Mucosa of descending colon (tissue), 3 donors: Measurements from ENCODE around the gene ZNF100. TPM values are rescaled to one million over a fixed set of nuclear protein-coding genes. Genes with fewer than 3 reads are reported as not detected.

Experiments used
- ATAC-seq: fragments of 200-7000 bp; cut with Tn5 transposase; one replicate; pipeline ENCODE4 v1.9.1; 2020; ENCODE audit warnings: mild to moderate bottlenecking, moderate library complexity
- DNase-seq, 3 donors: peaks; one replicate each; pipeline ENCODE4 v3.0.0-alpha.2; 2020
- H3K36me3 ChIP-seq: fragments of 200-600 bp; one replicate; pipeline ENCODE4 v1.8.0; 2021; ENCODE audit warnings: low read depth, mild to moderate bottlenecking
- H3K4me1 ChIP-seq: fragments of 200-600 bp; one replicate; pipeline ENCODE4 v1.8.0; 2021; ENCODE audit warnings: low read depth, mild to moderate bottlenecking
- H3K4me3 ChIP-seq: fragments of 200-600 bp; one replicate; pipeline ENCODE4 v1.8.0; 2021; ENCODE audit warnings: mild to moderate bottlenecking
- H3K9me3 ChIP-seq: fragments of 200-600 bp; one replicate; pipeline ENCODE4 v1.8.0; 2021; ENCODE audit warnings: mild to moderate bottlenecking
- intact Hi-C, 2 donors: fragments of 100-400 bp; cut with DNase I in 1 of 2; cut with micrococcal nuclease in 1 of 2; formaldehyde crosslinking; loops; one replicate each; pipeline versions ENCODE4 v1.11.0 to v1.11.1; 2022; cut with DNase I, micrococcal nuclease
- total RNA-seq, 3 donors: library from RNA; stranded (reverse); fragmentation: NEBNext Ultra II Directional in 2 of 3; extraction: Animal tissue kit (Norgen Biotek cat#: 25700) in 2 of 3; gene quantifications; one replicate each; pipeline versions ENCODE4 v1.2.1 to v1.2.4, GENCODE V29; 2021 to 2023
- TF ChIP-seq, protein P1 (sequence below): fragments of 200-600 bp; IDR thresholded peaks from one replicate; pipeline ENCODE4 v1.8.0; 2022; ENCODE audit warnings: antibody characterized with exemption, mild to moderate bottlenecking
- donor health status: DM: no; HTN: no; CAD: no; lungs with moderate emphysema.
- donor health status: DM: no; HTN: no; CAD: no.
- donor health status: DM: no; HTN: yes; CAD: no.

The ZNF100 gene
- total RNA-seq, 3 donors from 2014 or later = 6.3 to 13.3 (median 10.9) TPM

DNA sequence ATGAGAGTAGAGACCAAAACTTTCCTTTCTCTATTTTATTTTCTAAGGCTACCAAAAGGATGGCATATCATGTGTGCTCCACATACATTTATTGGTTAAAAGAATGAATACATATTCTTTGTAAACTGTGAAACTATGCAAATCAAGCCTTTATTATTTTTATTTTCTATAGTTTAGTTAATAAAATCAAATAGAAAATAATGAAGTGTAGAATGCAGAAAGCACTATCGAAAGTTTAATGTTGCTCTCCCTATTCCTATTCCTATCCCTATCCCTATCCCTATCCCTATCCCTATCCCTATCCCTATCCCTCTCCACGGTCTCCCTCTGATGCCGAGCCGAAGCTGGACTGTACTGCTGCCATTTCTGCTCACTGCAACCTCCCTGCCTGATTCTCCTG, 60.3 kb downstream of the ZNF100 start:
- TF ChIP-seq, protein P1, sequence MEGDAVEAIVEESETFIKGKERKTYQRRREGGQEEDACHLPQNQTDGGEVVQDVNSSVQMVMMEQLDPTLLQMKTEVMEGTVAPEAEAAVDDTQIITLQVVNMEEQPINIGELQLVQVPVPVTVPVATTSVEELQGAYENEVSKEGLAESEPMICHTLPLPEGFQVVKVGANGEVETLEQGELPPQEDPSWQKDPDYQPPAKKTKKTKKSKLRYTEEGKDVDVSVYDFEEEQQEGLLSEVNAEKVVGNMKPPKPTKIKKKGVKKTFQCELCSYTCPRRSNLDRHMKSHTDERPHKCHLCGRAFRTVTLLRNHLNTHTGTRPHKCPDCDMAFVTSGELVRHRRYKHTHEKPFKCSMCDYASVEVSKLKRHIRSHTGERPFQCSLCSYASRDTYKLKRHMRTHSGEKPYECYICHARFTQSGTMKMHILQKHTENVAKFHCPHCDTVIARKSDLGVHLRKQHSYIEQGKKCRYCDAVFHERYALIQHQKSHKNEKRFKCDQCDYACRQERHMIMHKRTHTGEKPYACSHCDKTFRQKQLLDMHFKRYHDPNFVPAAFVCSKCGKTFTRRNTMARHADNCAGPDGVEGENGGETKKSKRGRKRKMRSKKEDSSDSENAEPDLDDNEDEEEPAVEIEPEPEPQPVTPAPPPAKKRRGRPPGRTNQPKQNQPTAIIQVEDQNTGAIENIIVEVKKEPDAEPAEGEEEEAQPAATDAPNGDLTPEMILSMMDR = no peak
- Histone ChIP-seq H3K4me1 (no peaks in the 10 kb centered on the region), H3K9me3 (peaks cover 2% of the 10 kb centered on the region), H3K36me3 (no peaks in the 10 kb centered on the region), H3K4me3 (no peak overlapping the region)
- ATAC-seq = no peak
- DNase-seq = no peak
- intact Hi-C loops = no loop called here

DNA sequence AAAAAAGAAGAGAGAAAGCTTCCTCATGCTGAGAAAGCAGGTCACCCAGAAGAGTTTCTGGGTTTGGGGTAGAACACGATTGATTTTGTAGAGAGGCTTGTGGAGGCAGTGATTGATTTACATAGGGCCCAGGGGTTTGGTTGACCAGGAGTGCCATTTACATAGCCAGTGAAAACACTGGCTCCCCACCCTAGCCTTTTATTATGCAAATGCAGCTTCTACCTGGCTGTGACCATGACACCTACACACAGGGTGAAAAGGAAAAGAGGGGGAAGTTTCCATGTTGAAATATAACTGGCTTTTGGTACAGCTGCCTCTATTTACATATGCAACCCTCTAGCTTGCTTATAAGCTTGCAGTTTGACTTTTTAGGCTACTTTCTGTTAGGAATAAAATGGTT, 62.0 kb downstream of the ZNF100 start:
- TF ChIP-seq, protein P1 = no peak
- Histone ChIP-seq H3K36me3 (no peaks in the 10 kb centered on the region), H3K9me3 (peaks cover 2% of the 10 kb centered on the region), H3K4me3 (no peak overlapping the region), H3K4me1 (no peaks in the 10 kb centered on the region)
- intact Hi-C loops = no loop called here
- DNase-seq (no peak), ATAC-seq (no peak)

DNA sequence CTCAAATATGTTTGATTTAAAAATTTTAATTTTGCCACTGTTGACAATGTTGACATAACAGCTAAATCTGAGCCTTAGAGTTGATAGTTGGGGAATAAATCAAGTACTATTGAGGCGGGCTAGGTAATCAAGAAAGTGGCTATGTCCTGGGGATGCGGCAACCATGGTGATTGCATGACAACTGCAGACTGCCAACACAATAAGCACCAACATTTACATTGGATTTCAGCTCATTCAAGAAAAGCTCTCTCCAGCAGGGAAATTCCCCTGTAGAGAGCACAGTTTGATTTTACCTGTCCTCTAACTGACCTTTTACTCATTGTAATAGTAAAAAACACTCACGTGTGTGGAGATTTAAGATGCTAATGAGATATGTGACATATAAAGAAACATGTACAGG, 63.1 kb downstream of the ZNF100 start:
- Histone ChIP-seq H3K4me1 (no peaks in the 10 kb centered on the region), H3K9me3 (peaks cover 2% of the 10 kb centered on the region), H3K36me3 (no peaks in the 10 kb centered on the region), H3K4me3 (no peak overlapping the region)
- intact Hi-C loops = no loop called here
- DNase-seq = no peak
- TF ChIP-seq, protein P1 = no peak
- ATAC-seq = no peak

DNA sequence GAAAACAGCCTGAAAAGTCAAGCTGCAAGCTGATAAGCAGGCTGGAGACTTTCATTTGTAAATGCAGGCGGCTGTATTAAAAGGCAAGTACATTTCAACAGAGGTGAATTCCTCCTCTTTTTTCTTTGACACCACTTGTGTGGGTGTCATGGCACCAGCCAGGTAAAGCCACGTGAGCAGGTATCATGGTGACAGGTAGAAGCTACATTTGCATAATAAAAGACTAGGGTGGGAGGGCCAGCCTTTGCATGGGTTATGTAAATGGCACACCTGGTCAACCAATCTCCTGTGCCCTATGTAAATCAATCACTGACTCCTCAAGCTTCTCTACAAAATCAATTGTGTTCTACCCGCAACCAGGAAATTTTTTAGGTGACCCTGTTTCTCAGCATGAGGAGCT, 68.2 kb downstream of the ZNF100 start:
- TF ChIP-seq, protein P1 = no peak
- intact Hi-C loops = no loop called here
- ATAC-seq (peak; percentile 58), DNase-seq (no peak)
- Histone ChIP-seq H3K4me3 (no peak overlapping the region), H3K36me3 (no peaks in the 10 kb centered on the region), H3K4me1 (no peaks in the 10 kb centered on the region), H3K9me3 (no peaks in the 10 kb centered on the region)

DNA sequence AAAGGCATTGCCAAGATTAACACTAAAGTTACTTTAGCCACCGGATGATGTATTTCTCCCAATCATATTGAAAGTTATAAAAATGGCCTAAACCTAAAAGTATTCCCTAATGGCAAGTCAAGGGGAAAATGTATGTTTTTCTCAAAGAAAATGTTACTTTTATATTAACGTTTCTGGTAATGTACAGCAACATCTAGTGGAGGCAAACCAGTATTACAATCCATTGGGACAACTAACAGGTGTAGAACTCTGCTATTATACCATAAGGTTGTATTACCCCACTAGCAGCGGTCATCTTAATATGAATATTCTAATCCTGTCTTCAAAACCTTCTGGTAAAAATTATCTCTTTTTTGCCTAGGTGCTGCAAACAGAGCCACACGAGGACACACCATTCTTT, 69.2 kb downstream of the ZNF100 start:
- TF ChIP-seq, protein P1 = peak; percentile 36
- intact Hi-C loops = no loop called here
- no peak overlapping the region for H3K4me3 ChIP-seq
- H3K4me1 ChIP-seq = no peaks in the 10 kb centered on the region
- no peaks in the 10 kb centered on the region for H3K9me3 ChIP-seq
- DNase-seq = peak in 1 of 3 donors; percentile 47
- ATAC-seq = peak; percentile 68
- H3K36me3 ChIP-seq = no peaks in the 10 kb centered on the region

DNA sequence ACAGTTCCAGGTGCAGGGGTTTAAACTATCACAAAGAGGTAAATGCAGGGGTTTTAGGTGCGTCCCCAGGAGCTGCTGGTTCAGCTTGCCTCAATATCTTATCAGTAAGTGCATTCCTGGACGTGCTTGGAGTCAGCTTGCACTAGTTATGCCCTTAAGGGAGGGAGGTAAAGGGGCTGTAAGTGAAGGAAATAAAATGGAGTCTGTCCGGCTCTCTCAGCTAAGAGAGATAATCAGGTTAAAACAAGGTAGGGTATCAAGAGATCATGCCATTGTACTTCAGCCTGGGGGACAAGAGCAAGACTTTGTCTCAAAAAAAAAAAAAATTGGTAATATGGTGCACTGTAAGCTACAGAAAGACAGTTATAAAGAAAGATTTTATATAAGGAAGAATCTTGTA, 69.7 kb downstream of the ZNF100 start:
- ATAC-seq = no peak
- Histone ChIP-seq H3K9me3 (no peaks in the 10 kb centered on the region), H3K36me3 (no peaks in the 10 kb centered on the region), H3K4me3 (no peak overlapping the region), H3K4me1 (no peaks in the 10 kb centered on the region)
- intact Hi-C loops = no loop called here
- TF ChIP-seq, protein P1 = no peak
- no peak for DNase-seq
